Measurements from ENCODE around the gene DPEP1.
"Not testable (repeated sequence)": the region's sequence is repeated elsewhere in the genome, so short reads cannot be mapped to it uniquely, and the experiment has no call there.

DPEP1 gene

DNA sequence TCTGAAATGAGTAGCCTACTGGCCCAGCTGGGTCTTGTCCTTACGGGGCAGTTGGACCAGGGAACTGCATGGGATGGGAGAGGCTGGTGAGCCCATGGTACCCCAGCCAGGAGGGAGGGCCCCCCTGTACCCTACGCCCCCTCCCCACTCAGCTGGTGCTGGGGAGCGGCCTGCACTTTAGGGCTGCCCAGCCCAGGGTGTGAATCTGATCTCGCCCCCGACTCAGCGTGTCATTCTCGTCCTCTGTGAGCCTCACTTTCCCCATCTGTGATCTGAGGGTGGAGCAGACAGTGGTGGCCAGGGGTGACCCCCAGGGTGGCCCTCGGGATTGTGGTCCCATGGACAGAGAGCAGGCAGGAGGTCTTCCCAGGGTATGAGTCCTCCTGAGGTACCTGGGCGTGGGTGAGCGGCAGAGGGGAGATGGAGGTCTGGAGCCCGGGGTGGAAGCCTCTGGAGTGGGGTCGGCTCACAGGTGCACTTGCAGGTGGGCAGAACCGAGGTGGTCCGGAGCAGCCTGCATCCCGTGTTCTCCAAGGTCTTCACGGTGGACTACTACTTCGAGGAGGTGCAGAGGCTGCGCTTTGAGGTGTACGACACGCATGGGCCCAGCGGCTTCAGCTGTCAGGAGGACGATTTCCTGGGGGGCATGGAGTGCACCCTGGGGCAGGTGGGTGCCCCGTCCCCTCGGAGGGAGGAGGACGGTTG is 36.2 kb upstream of the DPEP1 start:
- DNase-seq: no peak

DNA sequence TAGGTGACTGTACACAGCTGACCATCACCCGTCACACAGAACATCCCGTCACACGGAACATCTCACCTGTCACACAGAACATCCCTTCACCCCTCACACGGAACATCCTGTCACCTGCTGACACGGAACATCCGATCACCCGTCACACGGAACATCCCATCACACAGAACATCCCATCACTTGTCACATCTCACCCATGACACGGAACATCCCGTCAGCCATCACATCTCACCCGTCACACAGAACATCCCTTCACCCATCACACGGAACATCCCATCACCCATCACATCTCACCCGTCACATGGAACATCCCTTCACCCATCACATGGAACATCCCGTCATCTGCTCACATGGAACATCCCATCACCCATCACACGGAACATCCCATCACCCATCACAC is 34.1 kb upstream of the DPEP1 start:
- DNase-seq: no peak

- DNase-seq: no peak
Measured at GRCh38 chr16:89581045-89581695, 32.3 kb upstream of the DPEP1 start.

DNA sequence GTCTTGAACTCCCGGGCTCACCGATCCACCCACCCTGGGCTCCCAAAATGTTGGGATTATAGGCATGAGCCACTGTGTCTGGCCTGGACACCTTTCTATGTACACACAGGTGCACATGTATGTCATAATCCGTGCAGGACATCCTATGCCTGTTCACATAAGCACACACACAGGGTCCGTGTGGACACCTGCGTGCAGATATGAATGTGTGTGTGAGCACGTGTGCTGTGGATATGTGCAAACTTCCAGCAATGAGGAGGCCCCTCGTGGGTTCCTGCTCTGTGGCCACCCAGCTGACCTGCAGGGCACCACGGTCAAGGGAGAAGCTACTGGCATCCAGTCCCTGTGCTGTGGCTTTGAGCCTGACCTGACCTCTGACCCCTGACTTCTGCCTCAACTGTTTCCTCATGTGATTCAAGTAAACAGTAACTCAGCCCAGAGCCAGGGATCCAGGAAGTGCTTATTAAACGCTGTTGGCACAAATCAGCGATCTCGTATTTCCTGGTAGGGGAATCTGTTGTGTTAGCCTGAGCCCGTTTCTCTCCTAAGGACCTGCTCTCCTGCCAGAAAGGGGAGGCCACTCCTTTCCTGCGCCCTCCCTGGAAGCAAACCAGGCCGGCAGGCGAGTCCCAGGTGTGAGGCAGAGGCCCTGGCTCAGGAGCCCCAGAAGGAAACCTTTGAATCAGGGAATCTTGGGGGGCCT is 31.4 kb upstream of the DPEP1 start:
- DNase-seq: no peak

GRCh38 chr16:89582614-89583196 is 30.7 kb upstream of the DPEP1 start:
- no peak for DNase-seq

- DNase-seq: no peak
Measured at GRCh38 chr16:89583197-89583894, 30.1 kb upstream of the DPEP1 start.

- DNase-seq: no peak
Measured at GRCh38 chr16:89583895-89584644, 29.4 kb upstream of the DPEP1 start.

- no peak for DNase-seq
Measured at GRCh38 chr16:89584768-89585549, 28.5 kb upstream of the DPEP1 start.

DNA sequence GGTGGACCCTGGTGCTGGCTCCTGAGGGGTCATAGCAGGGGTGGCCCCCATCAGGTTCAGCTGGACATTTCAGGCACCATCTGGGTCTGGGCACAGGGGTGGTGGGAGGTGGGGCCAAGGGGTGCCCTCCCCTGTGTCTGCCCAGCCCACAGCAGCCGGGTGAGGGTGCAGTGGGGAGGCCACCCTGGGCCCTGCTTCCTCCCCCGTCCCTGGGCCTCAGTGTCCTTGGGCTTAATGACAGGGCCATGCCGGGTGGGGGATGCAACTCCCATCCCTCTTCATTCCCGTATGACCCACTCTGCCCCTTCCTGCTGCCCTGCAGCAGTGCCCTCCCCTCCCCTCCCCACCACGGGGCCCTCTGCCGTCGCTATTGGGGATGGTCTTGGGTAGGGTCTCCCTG is 27.2 kb upstream of the DPEP1 start:
- no peak for DNase-seq

GRCh38 chr16:89586853-89587252 is 26.6 kb upstream of the DPEP1 start:
- no peak for DNase-seq

DNA sequence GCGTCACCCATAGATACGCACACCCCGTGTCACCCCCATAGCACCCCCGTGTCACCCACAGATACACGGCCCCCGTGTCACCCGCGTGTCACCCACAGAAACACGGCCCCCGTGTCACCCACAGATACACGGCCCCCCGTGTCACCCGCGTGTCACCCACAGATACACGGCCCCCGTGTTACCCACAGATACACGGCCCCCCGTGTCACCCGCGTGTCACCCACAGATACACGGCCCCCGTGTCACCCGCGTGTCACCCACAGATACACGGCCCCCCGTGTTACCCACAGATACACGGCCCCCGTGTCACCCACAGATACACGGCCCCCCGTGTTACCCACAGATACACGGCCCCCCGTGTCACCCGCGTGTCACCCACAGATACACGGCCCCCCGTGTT is 25.8 kb upstream of the DPEP1 start:
- not testable (repeated sequence) for DNase-seq

GRCh38 chr16:89588413-89589109 is 24.9 kb upstream of the DPEP1 start:
- DNase-seq: no peak

- no peak for DNase-seq
Measured at GRCh38 chr16:89589241-89589926, 24.1 kb upstream of the DPEP1 start.

DNA sequence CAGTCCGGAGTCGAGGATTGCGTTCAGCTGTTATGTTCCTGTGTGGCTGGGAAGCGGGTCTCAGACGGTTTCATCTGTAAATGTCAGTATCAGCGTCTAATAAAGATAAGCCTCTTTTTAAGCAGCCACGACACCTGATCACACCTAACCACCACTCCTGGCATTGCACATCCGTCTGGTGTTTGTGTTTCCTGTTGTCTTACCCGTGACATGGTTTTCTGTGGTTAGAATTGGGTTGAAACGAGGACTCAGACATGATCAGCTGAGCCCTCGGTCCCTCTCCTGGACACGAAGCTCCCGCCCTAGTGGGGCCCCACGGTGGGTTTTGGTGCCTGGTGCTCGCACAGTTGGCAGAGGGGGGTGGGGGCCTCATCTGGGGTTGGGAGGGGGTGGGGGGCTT is 19.6 kb upstream of the DPEP1 start:
- DNase-seq: no peak

DNA sequence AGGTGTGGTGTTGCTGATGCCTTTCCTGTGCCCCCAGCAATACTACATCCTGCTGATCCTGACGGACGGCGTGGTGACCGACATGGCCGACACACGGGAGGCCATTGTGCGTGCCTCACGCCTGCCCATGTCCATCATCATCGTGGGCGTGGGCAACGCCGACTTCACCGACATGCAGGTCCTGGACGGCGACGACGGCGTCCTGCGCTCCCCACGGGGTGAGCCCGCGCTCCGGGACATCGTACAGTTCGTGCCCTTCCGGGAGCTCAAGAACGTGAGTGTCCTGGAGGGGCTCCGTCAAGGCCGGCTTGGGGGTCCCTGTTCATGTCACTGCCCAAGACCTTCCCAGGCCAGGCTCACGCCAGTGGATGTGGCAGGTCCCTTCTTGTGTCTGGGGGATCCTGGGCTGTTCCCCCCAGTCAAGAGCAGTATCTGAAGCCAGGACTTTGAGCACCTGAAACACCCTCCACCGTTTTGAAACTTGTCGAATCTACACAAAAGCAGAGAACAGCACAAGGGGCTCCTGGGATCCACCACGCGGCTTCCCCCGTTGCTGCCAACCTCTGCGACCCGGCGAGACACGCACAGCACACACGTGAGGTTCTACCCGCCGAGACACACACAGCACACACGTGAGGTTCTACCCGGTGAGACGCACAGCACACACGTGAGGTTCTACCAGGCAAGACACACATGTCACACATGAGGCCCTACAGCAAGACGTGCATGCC is 17.9 kb upstream of the DPEP1 start:
- DNase-seq: no peak

GRCh38 chr16:89596061-89596689 is 17.3 kb upstream of the DPEP1 start:
- no peak for DNase-seq

GRCh38 chr16:89596957-89597649 is 16.3 kb upstream of the DPEP1 start:
- DNase-seq: no peak

GRCh38 chr16:89598199-89598598 is 15.2 kb upstream of the DPEP1 start:
- DNase-seq: no peak

All from DMS79 treated with DMSO at 0.1 percent for 48 hours (cell line).